Neural progenitor cell (in vitro differentiated cells): ENCODE measurements around the gene SDF4.

ENCODE experiments used
- CTCF ChIP-seq: fragments of 200-600 bp; sonication (generic); IDR thresholded peaks from 2 replicates; pipeline ENCODE4 v1.5.1; 2017; ENCODE audit warnings: antibody characterized with exemption, mild to moderate bottlenecking
- EZH2 ChIP-seq: fragments of 200-600 bp; sonication (generic); IDR thresholded peaks from 2 replicates; pipeline ENCODE4 v1.6.1; 2017; ENCODE audit warnings: antibody characterized with exemption, mild to moderate bottlenecking, moderate library complexity
- EZH2phosphoT487 ChIP-seq: fragments of 200-600 bp; sonication (generic); IDR thresholded peaks from 2 replicates; pipeline ENCODE4 v1.6.1; 2017; ENCODE audit warnings: antibody characterized with exemption

- TF ChIP-seq CTCF (no peak), EZH2phosphoT487 (no peak), EZH2 (no peak)
These were observed 27.7 kb upstream of the SDF4 start for GRCh38 chr1:1259540-1259939.
